Smooth muscle cell of the brain vasculature (primary cell): Measurements from ENCODE around the gene GNB1L.

ENCODE experiments used
- DNase-seq: peaks from one replicate; pipeline ENCODE4 v3.0.0-alpha.2; 2012; ENCODE audit warnings: low read depth, low spot score

Gene GNB1L

GRCh38 chr22:19761725-19762567 lies 92.7 kb downstream of the GNB1L start:
- DNase-seq, result no peak

- no peak for DNase-seq
These were observed 93.5 kb downstream of the GNB1L start for GRCh38 chr22:19760951-19761724.

- no peak for DNase-seq
These were observed 94.4 kb downstream of the GNB1L start, which contains the start of gene TBX1 for GRCh38 chr22:19760058-19760950. Gene TBX1, plus strand, starts transcription at chr22:19760778. Its CDS starts 66 bp downstream, at chr22:19760844.

DNA sequence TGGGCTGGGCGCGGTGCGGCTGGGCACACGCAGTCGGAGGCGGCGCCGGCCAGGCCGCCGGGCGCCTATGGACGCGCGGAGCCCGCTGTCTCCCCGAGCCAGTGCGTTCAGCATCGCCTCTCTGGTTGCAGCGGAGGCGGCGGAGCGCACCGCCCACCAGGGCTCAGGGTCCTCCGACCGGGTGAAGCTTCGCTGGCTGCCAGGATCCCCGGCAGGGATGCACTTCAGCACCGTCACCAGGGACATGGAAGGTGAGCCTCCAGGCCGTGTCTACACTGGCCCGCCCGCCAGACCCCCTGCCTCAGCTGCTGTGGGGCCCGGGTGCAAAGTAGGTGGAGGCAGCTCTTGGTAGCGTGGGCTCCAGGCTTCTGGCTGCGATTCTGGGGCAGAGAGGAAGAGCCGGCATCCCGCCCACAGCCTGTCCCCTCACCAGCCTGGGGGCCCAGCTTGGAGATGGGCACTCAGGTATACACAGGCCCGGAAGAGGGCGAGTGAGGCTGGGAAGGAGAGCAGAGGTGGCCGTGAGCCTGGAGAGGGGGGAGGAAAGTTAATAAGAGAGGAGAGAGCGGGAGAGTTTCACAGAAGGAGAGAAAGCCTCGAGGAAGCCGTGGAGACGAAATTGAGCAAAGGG lies 95.1 kb downstream of the GNB1L start:
- no peak for DNase-seq

DNA sequence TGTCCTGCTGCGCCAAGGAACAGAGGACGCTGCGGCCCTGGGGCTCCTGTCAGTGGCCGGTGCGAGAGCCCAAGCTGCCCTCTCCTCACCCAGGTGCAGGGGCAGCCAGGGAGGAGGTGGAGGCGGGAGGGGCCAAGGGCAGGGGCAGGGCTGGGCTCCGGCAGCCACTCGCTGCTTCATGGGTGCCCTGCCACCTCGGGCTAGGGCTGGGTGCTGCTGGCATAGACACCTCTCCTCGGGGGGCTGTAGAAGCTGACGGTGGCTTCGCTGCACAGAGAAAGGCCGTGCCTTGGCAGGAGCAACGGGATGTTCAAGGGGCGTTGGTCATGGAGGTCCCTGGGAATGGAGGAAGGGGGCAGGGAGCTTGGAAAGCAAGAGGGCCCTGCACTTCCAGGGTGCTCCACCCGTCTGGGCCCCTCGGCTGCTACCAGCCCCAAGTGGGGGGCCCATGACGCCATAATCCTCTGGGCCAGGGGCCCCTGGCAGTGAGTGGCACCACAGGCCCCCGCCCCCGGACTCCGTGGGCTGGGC lies 95.7 kb downstream of the GNB1L start:
- DNase-seq, result no peak

GRCh38 chr22:19757985-19758895 lies 96.4 kb downstream of the GNB1L start:
- no peak for DNase-seq

DNA sequence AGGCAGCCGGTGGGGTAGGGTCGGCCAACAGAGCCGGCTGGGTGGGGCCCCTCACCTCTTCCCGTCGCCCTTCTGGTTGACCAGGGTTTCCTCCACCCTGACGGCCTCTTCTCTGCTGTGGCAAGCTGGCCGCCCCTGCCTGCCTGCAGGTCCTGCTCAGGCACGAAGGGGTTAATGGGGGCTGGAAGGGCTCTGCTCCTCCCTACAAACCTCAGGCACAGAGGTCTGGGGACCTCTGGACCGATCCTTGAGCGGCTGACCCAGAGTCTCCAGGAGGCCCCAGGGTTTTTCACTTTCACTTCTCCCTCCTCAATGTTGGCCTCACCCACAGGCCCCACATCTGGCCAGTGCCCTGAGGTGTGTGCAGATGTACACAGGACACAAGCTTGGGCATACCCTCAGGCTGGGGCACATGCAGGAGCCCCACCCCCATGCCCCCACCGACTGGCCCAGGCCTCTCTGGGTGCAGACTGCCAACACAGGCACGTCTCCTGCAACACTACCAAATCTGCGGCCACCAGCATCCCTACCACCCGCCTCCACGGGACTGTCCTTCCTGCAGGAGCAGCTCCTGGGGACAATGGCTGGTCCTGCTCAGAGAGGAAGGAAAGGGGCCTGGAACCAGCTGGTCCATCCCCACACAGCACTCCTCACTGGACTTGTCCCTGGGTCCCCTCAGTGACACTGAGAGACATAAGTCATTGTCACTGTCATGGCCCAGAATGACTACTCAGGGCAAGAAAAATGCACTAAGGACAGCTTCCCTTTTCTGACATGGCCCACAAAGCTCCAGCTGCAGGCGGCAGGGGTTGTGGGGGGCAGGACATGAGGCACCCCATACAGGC lies 97.3 kb downstream of the GNB1L start:
- DNase-seq, result no peak

DNA sequence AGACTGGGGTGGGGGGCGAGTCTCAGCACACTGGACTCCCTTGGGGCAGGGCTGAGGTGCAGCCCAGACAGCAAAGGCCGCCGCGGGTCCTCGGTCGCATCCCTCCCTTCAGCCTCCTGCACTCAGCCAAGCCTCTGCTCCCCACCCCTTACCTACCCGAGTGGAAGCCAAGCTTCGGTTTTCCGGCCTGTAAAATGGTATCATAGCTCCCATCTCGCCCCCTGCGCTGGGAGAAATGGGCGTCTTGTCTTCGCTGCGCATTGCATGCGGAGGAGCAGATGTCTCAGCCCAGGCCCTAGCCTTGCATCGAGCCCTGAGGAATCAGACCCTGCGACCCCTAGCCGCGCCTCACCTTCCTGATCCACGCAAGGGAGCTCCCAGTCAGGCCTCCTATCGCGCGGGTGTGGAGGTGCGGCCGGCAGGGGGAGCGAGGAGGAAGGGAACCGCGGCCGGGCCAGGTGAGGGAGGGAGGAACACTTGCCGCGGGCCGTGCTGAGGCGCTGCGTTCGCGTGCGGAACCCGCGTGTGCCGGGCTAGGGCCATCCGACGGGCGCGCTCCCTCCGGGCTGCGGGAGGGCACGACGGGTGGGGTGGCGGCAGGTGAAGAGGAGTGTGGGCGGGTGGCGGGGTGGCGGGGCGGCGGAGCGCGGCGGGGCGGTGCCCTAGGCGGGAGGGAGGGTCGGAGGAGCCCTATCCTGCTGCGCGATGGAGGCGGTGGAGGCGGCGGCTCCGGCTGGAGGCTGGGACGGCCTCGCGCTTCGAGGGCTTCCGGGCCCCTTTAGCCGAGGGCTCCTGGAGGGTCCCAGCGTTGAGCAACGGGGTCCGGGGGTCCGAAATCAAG lies 98.2 kb downstream of the GNB1L start:
- DNase-seq, result no peak

GRCh38 chr22:19755722-19756287 lies 98.9 kb downstream of the GNB1L start:
- DNase-seq, result no peak

DNA sequence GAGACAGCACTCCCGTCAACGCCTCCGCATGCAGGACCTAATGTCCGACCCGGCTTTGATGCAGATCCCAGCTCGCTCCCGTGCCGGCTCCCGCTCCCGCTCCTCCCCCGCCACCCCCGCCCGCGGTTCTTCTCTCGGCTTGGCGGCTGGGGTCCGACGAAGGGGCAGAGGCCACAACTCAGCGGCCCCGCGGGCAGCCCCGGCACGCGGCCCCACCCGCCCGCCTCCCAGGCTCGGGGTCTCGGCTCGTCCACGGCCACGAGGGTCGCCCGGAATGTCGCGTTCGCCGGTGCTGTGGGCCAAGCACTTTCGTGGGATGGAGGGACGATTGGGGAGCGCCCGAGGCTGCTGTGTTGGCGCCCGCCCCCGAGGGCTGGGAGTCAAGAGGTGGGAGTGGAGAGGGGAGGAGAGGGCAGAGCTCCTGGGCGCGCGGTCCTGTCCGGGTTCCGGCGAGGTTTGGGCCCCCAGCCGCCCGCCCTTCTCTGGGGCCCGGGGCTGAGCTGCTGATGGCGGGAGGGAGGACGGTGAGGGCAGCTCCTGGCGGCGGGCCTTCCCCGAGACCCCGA lies 99.4 kb downstream of the GNB1L start:
- DNase-seq, result no peak

- DNase-seq, result no peak
These were observed 100.0 kb downstream of the GNB1L start for GRCh38 chr22:19754701-19755144.

GRCh38 chr22:19753996-19754700 lies 100.5 kb downstream of the GNB1L start:
- no peak for DNase-seq

DNA sequence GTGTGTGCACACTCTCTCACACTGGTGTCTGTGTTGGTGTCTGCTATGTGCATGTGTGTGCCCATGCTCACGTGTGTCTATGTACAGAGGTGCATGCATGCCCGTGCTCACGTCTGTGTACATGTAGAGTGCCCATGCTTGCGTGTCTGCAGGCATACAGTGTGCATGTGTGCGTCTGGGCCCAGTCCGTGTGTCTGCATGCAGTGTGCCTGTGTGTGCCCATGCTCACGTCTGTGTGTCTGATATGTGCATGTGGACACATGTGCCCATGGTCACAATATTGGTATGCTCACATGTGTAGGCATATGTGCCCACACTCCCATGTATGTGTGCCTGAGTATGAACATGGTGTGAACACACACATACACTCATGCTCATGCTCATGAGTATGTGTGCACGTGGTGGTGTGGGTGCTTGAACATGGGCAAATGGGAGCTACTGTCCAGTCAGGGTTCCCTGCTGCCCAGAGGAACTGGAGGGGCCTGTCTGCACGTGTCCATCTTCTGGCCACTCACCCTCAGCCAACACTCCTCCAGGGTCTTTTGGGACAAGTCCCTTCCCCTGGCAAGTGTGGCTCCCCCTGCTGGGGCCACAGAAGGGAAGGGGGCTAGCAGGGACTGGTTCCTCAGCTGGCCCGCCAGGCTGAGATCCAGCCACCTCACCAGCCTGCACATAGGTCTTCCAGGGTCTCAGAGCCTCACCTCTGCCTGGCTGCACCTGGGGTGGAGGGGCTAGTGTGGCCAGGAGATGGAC lies 101.4 kb downstream of the GNB1L start:
- DNase-seq, result no peak

GRCh38 chr22:19751497-19752245 lies 103.0 kb downstream of the GNB1L start:
- DNase-seq, result no peak
